Adipocyte (in vitro differentiated cells): ENCODE results near the gene POLR2E.

Experiments
- DNase-seq: peaks from one replicate; pipeline ENCODE4 v3.0.0-alpha.2; 2015; ENCODE audit warnings: low read depth
- H3K27me3 ChIP-seq: replicated peaks from 2 replicates; pipeline ENCODE4 v1.7.0; 2013; ENCODE audit warnings: mild to moderate bottlenecking, low read length, moderate library complexity; ENCODE audit not compliant: control insufficient read depth, insufficient read depth
- H3K36me3 ChIP-seq: 2 replicates; pipeline ENCODE4 v1.7.0; 2013; ENCODE audit warnings: low read length, mild to moderate bottlenecking, moderate library complexity; ENCODE audit not compliant: control insufficient read depth, insufficient read depth, severe bottlenecking
- H3K4me1 ChIP-seq: 2 replicates; pipeline ENCODE4 v1.7.0; 2013; ENCODE audit warnings: mild to moderate bottlenecking, low read length, moderate library complexity; ENCODE audit not compliant: control insufficient read depth, insufficient read depth
- H3K4me3 ChIP-seq: 2 replicates; pipeline ENCODE4 v1.7.0; 2013; ENCODE audit warnings: mild to moderate bottlenecking, low read length, moderate library complexity
- H3K9ac ChIP-seq: 2 replicates; pipeline ENCODE4 v1.7.0; 2013; ENCODE audit warnings: mild to moderate bottlenecking, low read length, moderate library complexity
- H3K9me3 ChIP-seq: 2 replicates; pipeline ENCODE4 v1.7.0; 2013; ENCODE audit warnings: mild to moderate bottlenecking, low read length, moderate library complexity; ENCODE audit not compliant: control insufficient read depth

POLR2E gene

DNA sequence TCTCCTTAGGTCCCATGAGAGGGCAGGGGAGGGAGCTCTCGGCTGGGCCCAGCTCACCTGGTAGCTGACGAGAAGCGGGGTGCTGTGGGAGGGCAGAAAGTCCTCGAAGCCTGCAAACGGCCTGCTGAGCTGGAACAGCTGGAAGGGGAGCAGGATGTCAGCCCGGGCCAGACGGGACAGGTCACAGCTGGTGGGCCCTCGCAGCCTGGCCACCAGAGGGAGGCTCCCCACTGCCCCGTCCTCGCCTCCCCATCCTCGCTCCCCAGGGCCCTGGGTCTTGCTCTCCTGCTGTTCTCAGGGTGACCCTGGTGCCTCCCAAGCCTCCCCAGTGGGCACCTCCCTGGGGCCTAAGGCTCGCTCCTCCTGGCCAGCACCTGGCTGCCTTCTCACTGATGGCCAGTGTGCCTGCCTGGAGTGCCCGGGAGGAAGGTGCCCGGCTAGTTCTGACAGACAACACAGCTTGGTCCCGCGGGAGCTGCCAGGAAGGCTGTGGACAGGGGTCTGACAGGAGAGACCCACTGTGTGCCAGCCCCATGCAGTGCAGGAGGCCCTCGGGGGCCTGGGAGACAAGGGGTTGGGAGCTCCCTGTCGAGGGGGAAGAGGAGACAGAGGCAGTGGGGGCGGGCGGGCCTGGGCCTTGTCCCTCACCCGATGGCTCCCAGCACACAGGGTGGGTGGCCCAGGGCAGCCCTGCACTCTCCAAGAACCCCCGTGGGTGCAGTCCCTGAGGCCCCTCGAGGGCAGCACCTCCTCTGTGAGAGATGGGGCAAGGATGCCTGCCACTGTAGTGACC is 28.9 kb upstream of the POLR2E start:
- H3K27me3 ChIP-seq = no peaks in the 10 kb centered on the region
- no peak overlapping the region for H3K4me3 ChIP-seq
- H3K9me3 ChIP-seq = no peaks in the 10 kb centered on the region
- H3K9ac ChIP-seq = no peak overlapping the region
- DNase-seq = no peak
- no peaks in the 10 kb centered on the region for H3K4me1 ChIP-seq
- H3K36me3 ChIP-seq = peaks cover 94% of the 10 kb centered on the region

DNA sequence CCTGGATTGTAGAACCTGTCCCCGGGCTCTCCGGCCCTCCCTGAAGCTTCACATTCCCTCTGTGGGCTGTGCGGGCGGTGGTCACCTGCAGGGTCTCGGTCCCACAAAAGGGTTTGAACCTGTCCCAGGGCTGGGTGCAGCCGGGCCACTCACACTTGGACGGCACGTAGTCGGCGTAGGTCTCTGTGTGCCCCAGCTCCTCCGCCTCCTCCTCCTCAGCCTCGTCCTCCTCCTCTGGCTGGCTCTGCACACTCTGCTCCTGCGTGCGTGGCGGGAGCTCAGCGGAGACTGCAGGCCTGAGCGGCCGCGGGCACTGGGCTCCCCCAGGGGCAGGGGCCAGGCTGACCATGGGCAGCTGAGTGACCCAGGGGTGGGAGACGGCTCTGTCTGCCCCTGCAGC is 28.2 kb upstream of the POLR2E start:
- no peaks in the 10 kb centered on the region for H3K27me3 ChIP-seq
- H3K9me3 ChIP-seq = no peaks in the 10 kb centered on the region
- no peak overlapping the region for H3K4me3 ChIP-seq
- H3K9ac ChIP-seq = no peak overlapping the region
- H3K36me3 ChIP-seq = peaks cover 96% of the 10 kb centered on the region
- DNase-seq = no peak
- no peaks in the 10 kb centered on the region for H3K4me1 ChIP-seq

DNA sequence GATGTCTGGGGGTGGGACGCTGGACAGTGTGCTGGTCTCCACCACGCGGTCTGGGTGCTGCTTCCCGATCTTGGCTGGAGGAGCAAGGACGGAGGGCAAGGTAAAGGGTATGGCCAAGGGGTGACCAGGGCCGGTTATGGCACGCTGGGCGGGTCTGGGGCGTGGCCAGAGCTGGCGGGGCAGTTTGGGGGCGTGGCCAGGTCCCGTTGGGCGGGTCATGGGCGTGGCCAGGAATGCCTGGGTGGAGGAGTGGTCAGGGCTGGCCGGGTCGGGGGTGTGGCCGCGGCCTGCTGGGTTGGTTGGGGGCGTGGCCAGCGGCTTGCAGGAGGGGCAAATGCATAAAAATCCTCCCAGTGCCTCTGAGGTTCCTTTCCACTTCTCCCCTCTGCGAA is 27.8 kb upstream of the POLR2E start:
- H3K4me3 ChIP-seq = no peak overlapping the region
- peak; percentile 81 for DNase-seq
- H3K27me3 ChIP-seq = no peaks in the 10 kb centered on the region

DNA sequence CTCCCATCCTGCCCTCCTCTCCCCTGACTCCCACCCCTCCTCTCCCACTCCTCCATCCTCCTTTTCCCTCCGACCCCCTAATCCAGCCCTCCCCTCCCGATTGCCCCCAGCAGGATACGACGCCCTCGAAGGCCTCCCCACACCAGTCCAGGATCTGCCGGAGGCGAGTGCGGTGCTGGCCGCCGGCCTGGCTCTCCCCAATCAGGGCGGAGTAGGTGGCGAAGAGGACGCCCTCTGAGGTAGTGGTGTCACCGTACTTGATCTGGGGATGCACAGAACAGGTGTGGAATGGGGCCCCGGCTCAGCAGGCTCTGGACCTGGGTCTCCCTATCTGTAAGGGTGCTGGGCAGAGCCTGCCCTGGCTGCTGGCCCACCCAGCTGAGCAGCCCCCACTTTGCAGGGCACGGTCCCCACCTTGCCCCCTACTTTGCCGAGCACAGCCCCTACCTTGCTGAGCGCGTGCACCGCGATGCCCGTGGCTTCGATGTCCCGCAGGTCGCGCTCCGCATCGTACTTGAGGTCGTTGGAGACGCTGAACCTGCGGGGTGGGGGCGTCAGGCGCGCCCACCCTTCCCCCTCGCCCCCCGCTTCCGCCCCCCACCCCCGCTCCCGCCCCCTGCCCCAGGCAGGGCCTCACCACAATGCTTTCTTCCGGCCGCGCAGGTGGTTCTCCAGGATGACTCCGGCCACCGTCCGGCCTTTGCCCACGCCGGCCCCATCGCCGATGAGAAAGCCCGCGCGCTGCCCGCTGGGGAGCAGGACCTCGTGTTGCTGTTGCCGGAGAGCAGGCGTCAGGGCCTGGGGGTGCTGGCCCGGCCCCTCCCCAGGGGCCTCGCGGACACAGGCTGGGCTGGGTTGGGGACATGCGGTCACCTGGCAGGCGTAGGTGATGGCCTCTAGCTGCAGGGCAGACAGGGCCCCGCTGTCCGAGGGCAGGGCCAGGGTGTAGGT is 27.1 kb upstream of the POLR2E start:
- Histone ChIP-seq H3K4me1 (no peaks in the 10 kb centered on the region), H3K36me3 (peaks cover 98% of the 10 kb centered on the region), H3K9me3 (no peaks in the 10 kb centered on the region), H3K27me3 (no peaks in the 10 kb centered on the region), H3K9ac (no peak overlapping the region), H3K4me3 (no peak overlapping the region)
- DNase-seq = no peak

More for the DNA sequence above, 27.8 kb upstream of the POLR2E start:
- Histone ChIP-seq H3K4me1 (no peaks in the 10 kb centered on the region), H3K36me3 (peaks cover 98% of the 10 kb centered on the region), H3K9me3 (no peaks in the 10 kb centered on the region), H3K9ac (no peak overlapping the region)

DNA sequence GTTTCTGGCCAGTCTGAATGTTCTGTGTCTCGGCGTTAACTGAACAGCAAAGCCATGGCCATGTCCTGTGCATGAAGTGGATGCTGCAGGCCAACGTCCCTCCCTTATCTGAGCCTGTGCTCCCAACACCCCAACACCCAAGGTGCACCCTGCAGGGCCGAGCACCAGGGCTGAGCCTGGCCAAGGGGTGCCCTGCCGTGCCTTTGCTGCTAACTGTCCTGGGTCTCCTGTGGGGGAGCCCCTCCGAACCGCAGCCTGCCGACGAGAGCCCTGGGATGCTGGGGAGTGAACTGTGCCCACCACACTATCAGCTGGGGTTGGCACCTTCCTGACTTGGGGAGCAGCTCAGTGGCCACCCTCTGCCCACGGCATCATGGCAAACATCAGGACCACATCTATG is 26.2 kb upstream of the POLR2E start:
- Histone ChIP-seq H3K9me3 (no peaks in the 10 kb centered on the region), H3K36me3 (peaks cover 98% of the 10 kb centered on the region), H3K27me3 (no peaks in the 10 kb centered on the region), H3K4me3 (no peak overlapping the region), H3K4me1 (no peaks in the 10 kb centered on the region), H3K9ac (no peak overlapping the region)
- DNase-seq = no peak

DNA sequence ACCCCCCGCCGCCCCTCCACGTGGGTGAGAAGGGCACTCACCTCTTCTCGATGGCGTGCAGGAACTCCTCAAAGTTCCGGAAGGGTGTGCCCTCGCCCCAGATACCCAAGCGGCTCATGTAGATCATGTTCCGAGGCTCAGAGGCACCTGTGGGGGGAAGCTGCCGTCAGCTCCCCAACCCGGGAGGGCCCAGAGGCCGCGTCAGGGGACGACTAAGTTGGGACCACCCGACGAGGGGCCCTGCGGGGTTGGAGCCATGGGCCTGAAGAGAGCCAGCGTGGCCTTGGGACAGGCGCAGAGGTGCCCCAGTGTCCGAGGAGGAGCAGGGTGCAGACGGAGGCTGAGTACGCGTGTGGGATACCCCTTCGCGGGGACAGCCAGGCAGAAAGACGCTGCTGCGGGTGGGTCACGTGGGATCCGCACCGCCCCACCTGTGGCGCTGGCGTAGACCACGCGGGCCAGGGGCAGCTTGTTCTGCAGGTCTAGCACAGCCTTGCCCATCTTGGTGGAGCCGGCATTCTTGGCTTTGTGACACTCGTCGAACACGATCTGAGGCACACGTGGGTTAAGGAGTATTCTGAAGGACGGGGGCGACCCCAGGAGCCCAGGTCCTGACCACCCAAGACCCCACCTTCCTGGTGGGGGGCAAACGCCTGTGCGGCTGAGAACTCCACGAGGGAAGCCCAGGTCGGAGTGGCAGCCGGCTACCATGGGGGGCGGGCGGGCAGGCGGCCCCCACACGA is 24.5 kb upstream of the POLR2E start:
- no peaks in the 10 kb centered on the region for H3K4me1 ChIP-seq
- H3K36me3 ChIP-seq = peaks cover 95% of the 10 kb centered on the region
- H3K4me3 ChIP-seq = no peak overlapping the region
- no peak for DNase-seq
- H3K9ac ChIP-seq = no peak overlapping the region
- no peaks in the 10 kb centered on the region for H3K9me3 ChIP-seq
- no peaks in the 10 kb centered on the region for H3K27me3 ChIP-seq

DNA sequence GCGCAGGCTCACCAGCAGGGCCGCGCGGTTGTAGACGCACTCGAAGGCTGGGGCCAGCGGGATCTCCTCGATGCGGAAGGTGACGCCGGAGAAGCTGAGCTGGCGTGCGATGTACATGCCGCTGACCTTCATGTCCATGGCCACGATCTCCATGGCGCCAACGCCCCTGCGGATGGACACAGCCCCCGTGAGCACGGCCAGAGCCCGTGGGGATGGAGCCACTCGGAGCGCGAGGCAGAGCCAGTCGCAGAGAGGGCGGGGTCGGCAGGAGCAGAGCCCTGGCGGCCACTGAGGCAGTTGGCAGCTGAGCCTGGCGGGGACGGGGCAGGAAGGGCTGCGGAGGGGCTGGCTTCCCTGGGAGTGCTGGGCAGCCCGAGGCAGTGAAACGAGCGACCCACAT is 23.8 kb upstream of the POLR2E start:
- Histone ChIP-seq H3K9ac (no peak overlapping the region), H3K36me3 (peaks cover 95% of the 10 kb centered on the region), H3K9me3 (no peaks in the 10 kb centered on the region), H3K27me3 (no peaks in the 10 kb centered on the region), H3K4me1 (peaks cover under 1% of the 10 kb centered on the region), H3K4me3 (no peak overlapping the region)
- no peak for DNase-seq

DNA sequence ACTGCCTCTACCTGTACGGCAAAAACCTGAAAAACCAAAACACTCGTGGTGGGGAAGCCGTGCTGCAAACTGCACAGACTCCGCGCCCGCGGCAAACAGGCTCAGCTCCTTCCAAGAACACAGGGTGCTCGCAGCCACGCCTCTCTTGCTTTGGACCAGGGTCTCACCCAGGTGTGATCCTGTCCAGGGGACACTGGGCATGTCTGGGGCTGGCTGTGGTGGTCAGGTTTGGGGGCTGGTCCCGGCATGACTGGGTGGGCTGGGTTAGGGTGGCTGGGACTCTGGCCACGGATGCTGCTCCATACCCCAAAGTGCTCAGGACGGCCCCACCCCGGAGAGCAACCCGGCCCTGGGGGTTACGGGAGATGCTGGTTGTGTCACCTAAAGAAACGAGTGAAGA is 22.5 kb upstream of the POLR2E start:
- Histone ChIP-seq H3K36me3 (peaks cover 92% of the 10 kb centered on the region), H3K27me3 (no peaks in the 10 kb centered on the region), H3K4me1 (peaks cover 7% of the 10 kb centered on the region), H3K9ac (no peak overlapping the region), H3K9me3 (no peaks in the 10 kb centered on the region), H3K4me3 (no peak overlapping the region)
- DNase-seq = no peak

DNA sequence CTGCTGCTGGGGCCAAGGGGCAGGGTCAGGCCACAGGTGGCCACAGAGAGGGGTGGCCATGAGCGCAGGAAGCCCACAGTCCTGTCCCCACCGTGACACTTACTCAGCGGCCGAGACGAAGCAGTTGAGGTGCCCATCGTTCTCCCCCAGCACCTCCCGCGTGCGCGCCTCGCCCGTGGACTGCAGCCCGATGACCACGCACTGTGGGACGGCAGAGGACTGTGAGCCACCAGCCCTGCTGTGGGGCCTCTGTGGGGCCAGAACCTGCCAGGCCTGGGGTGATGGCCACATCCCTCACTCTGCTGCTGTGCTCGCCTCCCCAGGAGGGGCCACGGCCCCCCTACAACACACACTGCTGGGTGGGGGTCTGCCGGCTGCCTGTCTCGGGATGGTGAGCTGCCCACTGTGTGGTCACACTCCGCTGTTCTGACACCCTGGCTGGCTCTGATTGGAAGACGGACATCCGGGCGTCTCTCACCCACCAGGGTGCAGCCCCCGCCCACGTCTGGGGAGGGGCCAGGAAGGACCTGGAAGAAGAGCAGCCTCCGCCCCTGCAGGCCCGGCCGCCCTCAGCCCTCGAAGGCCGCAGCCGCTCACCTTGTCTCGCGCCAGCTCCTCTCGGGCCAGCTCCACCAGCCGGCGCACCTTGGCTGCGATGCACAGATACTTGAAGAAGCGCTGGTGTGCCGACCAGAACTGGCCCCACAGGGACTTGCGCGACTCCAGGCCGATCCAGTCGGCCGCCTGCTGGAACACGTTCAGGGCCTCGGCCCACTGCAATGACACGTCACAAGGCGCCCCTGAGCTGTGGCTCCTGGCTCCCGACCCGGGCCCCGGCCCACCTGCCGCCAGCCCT is 21.8 kb upstream of the POLR2E start:
- no peak for DNase-seq
- no peaks in the 10 kb centered on the region for H3K9me3 ChIP-seq
- H3K4me3 ChIP-seq = no peak overlapping the region
- H3K27me3 ChIP-seq = no peaks in the 10 kb centered on the region
- peaks cover 7% of the 10 kb centered on the region for H3K4me1 ChIP-seq
- peaks cover 90% of the 10 kb centered on the region for H3K36me3 ChIP-seq
- no peak overlapping the region for H3K9ac ChIP-seq

DNA sequence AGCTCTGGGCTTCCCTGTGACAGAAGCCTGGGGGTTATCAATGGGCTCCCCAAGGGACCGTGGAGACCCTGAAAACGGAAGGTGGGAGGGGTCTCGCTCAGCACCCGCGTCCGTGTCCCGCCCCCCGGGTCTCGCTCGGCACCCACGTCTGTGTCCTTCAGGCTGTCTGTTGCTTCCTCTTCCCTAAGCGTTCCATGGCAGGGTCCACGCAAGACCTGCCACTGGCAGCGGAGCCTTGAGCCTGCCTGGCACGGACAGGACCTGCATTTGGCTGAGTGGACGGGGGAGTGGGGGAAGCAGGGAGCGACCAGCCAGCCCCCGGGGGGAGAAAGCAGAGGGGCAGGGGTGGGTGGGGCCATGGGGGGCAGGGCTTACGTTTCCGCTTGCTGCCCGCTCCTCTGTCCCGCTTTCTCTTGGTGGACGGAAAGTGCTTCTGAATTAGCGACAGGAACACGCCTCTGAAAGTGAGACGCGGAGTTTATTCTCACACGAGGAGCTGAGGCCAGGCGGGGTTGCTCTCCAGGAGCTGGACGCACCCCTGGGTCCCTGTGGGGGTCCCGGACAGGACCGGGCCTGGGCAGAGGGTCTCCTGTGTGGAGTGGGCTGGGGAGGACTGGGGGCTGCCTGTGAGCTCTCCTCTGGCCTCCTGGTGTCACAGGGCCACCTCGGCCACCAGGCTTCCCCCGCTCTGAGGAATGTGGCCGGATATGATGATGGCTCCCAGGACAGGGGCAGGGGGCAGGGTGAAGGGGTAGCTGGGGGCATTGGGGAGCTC is 20.7 kb upstream of the POLR2E start:
- no peak overlapping the region for H3K9ac ChIP-seq
- no peaks in the 10 kb centered on the region for H3K27me3 ChIP-seq
- H3K4me1 ChIP-seq = peaks cover 7% of the 10 kb centered on the region
- H3K9me3 ChIP-seq = no peaks in the 10 kb centered on the region
- DNase-seq = no peak
- no peak overlapping the region for H3K4me3 ChIP-seq
- H3K36me3 ChIP-seq = peaks cover 84% of the 10 kb centered on the region
